Head of caudate nucleus (tissue), 42 donors: Measurements from ENCODE around the gene TRMT11.
A peak's percentile ranks its signal among the peaks of the same experiment; 100 is the strongest.

Experiments
- DNase-seq, 42 donors: peaks; one replicate each; pipeline versions ENCODE4 v3.0.0 to v3.0.0-alpha.2; 2020 to 2021; ENCODE audit warnings: mixed read lengths in 7 of 42
- intact Hi-C: fragments of 100-400 bp; cut with DNase I; formaldehyde crosslinking; loops from one replicate; pipeline ENCODE4 v1.15.0; 2022

TRMT11 gene

GRCh38 chr6:126064257-126064747, 78.0 kb downstream of the TRMT11 start:
- intact Hi-C loops = no loop called here
- no peak for DNase-seq

- no peak for DNase-seq
- intact Hi-C loops = no loop called here
Observed at GRCh38 chr6:126064748-126065401, 78.5 kb downstream of the TRMT11 start.

GRCh38 chr6:126066053-126067048, 80.0 kb downstream of the TRMT11 start:
- intact Hi-C loops = no loop called here

GRCh38 chr6:126067073-126067472, 80.7 kb downstream of the TRMT11 start:
- intact Hi-C loops = no loop called here
- DNase-seq = no peak

More at GRCh38 chr6:126066053-126067048, 80.0 kb downstream of the TRMT11 start:
- DNase-seq = no peak

GRCh38 chr6:126069449-126069848, 83.1 kb downstream of the TRMT11 start:
- intact Hi-C loops = no loop called here
- DNase-seq = peak in 31 of 42 donors; percentile 6 to 75 (median 30)

- no peak for DNase-seq
- intact Hi-C loops = no loop called here
Observed at GRCh38 chr6:126071000-126071647, 84.8 kb downstream of the TRMT11 start.

GRCh38 chr6:126072172-126072571, 85.8 kb downstream of the TRMT11 start:
- no peak for DNase-seq
- intact Hi-C loops = no loop called here

- DNase-seq = no peak
- intact Hi-C loops = no loop called here
Observed at GRCh38 chr6:126072834-126073233, 86.5 kb downstream of the TRMT11 start.

- intact Hi-C loops = no loop called here
Observed at GRCh38 chr6:126075335-126076071, 89.2 kb downstream of the TRMT11 start.

GRCh38 chr6:126076992-126077664, 90.8 kb downstream of the TRMT11 start:
- no peak for DNase-seq
- intact Hi-C loops = no loop called here

More at GRCh38 chr6:126075335-126076071, 89.2 kb downstream of the TRMT11 start:
- no peak for DNase-seq

GRCh38 chr6:126077810-126078776, 91.8 kb downstream of the TRMT11 start:
- no peak for DNase-seq
- intact Hi-C loops = no loop called here

- intact Hi-C loops = no loop called here
- no peak for DNase-seq
Observed at GRCh38 chr6:126083875-126084274, 97.5 kb downstream of the TRMT11 start.

GRCh38 chr6:126086560-126086959, 100.2 kb downstream of the TRMT11 start:
- DNase-seq = no peak
- intact Hi-C loops = no loop called here
